GM18505 (cell line): Measurements from ENCODE around the gene LMAN1.

Source experiments
- ATAC-seq: cut with Tn5 transposase; IDR thresholded peaks from one replicate; pipeline ENCODE4 v1.9.1; 2021; ENCODE audit not compliant: unreplicated experiment
- POLR2A ChIP-seq: IDR thresholded peaks from 4 replicates; pipeline ENCODE4 v1.6.1; 2011; ENCODE audit warnings: borderline replicate concordance; ENCODE audit not compliant: insufficient read depth, insufficient read length; ENCODE audit errors: extremely low read depth

Gene LMAN1

GRCh38 chr18:59381949-59382348 is 22.9 kb upstream of the LMAN1 start:
- no peak for TF ChIP-seq POLR2A
- ATAC-seq, result no peak

GRCh38 chr18:59380706-59381105 is 21.6 kb upstream of the LMAN1 start:
- no peak for ATAC-seq
- TF ChIP-seq POLR2A, result no peak

- no peak for ATAC-seq
- no peak for TF ChIP-seq POLR2A
Observed at GRCh38 chr18:59379772-59380522, 20.9 kb upstream of the LMAN1 start.

- no peak for TF ChIP-seq POLR2A
- ATAC-seq, result no peak
Observed at GRCh38 chr18:59377613-59378337, 18.7 kb upstream of the LMAN1 start.

GRCh38 chr18:59376351-59376935 is 17.4 kb upstream of the LMAN1 start:
- TF ChIP-seq POLR2A, result no peak
- no peak for ATAC-seq

GRCh38 chr18:59374128-59374527 is 15.1 kb upstream of the LMAN1 start:
- ATAC-seq, result no peak
- TF ChIP-seq POLR2A, result no peak

GRCh38 chr18:59372975-59373374 is 13.9 kb upstream of the LMAN1 start:
- ATAC-seq, result no peak
- no peak for TF ChIP-seq POLR2A

GRCh38 chr18:59360381-59360780 is 1.3 kb upstream of the LMAN1 start:
- ATAC-seq, result no peak
- no peak for TF ChIP-seq POLR2A

- no peak for TF ChIP-seq POLR2A
- peak; percentile 14 for ATAC-seq
Observed at GRCh38 chr18:59359576-59359952, 499 bp upstream of the LMAN1 start.

GRCh38 chr18:59358414-59358711 is 702 bp downstream of the LMAN1 start:
- ATAC-seq, result no peak
- TF ChIP-seq POLR2A, result no peak

GRCh38 chr18:59357928-59358327 is 1.1 kb downstream of the LMAN1 start:
- ATAC-seq, result no peak

GRCh38 chr18:59354731-59355130 is 4.3 kb downstream of the LMAN1 start:
- no peak for ATAC-seq
- no peak for TF ChIP-seq POLR2A

More at GRCh38 chr18:59357928-59358327, 1.1 kb downstream of the LMAN1 start:
- no peak for TF ChIP-seq POLR2A

- TF ChIP-seq POLR2A, result no peak
- no peak for ATAC-seq
Observed at GRCh38 chr18:59353079-59353680, 5.9 kb downstream of the LMAN1 start.

- TF ChIP-seq POLR2A, result no peak
- ATAC-seq, result no peak
Observed at GRCh38 chr18:59352250-59352855, 6.7 kb downstream of the LMAN1 start.

GRCh38 chr18:59345556-59345955 is 13.5 kb downstream of the LMAN1 start:
- TF ChIP-seq POLR2A, result no peak
- ATAC-seq, result no peak
